Body of pancreas (tissue), 4 donors: Measurements from ENCODE around the gene CT45A6.
"Not testable (repeated sequence)": the region's sequence is repeated elsewhere in the genome, so short reads cannot be mapped to it uniquely, and the experiment has no call there.

ENCODE experiments used
- POLR2A ChIP-seq, 3 donors: fragments of 450-650 bp; IDR thresholded peaks; one replicate each; pipeline ENCODE4 v1.6.1; 2016; ENCODE audit warnings: antibody characterized with exemption in 3 of 3, mild to moderate bottlenecking in 2 of 3
- TF ChIP-seq, protein P1 (sequence below), 7 experiments: fragments of 450-650 bp in 4 of 7; fragments of 200-600 bp in 3 of 7; sonication (generic) in 3 of 7; IDR thresholded peaks; one replicate each; pipeline ENCODE4 v1.5.1; 2016 to 2019; ENCODE audit warnings: antibody characterized with exemption in 7 of 7

DNA sequence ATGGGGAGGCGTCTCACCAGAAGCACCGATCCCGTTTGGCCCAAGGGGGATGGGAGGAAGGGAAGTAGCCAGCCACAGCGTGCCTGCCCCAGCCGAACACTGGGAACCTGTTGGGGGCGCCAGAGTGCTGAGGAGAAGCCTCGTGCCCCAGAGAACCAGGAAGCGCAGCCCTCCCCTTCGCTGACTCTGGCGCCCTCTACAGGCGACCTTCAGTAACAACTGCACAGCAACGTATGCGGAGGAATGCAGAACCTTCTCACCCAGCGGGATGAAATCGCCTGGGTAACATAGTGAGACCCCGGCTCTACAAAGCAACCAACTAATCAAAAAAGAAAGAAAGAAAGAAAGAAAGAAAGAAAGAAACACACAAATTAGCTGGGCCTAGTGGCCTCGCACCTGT is 34.5 kb downstream of the CT45A6 start, which contains the start of gene CT45A3:
- TF ChIP-seq, protein P1, sequence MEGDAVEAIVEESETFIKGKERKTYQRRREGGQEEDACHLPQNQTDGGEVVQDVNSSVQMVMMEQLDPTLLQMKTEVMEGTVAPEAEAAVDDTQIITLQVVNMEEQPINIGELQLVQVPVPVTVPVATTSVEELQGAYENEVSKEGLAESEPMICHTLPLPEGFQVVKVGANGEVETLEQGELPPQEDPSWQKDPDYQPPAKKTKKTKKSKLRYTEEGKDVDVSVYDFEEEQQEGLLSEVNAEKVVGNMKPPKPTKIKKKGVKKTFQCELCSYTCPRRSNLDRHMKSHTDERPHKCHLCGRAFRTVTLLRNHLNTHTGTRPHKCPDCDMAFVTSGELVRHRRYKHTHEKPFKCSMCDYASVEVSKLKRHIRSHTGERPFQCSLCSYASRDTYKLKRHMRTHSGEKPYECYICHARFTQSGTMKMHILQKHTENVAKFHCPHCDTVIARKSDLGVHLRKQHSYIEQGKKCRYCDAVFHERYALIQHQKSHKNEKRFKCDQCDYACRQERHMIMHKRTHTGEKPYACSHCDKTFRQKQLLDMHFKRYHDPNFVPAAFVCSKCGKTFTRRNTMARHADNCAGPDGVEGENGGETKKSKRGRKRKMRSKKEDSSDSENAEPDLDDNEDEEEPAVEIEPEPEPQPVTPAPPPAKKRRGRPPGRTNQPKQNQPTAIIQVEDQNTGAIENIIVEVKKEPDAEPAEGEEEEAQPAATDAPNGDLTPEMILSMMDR (IDR thresholded peaks at IDR 0.05) = not testable (repeated sequence)
- not testable (repeated sequence) for TF ChIP-seq POLR2A (IDR thresholded peaks at IDR 0.05)
